WTC11 (cell line): Measurements from ENCODE around the gene CORIN. TPM values are rescaled to one million over a fixed set of nuclear protein-coding genes. Genes with fewer than 3 reads are reported as not detected.

Experiments
- ATAC-seq: fragments of 200-7000 bp; cut with Tn5 transposase; 2 replicates; pipeline ENCODE4 v1.10.0; 2021; ENCODE audit warnings: mild to moderate bottlenecking, moderate library complexity
- CTCF ChIA-PET: fragments of 300-600 bp; sonication (Branson Sonifier 250); formaldehyde crosslinking; loops from one replicate; lab custom pipeline; 2021; ENCODE audit warnings: antibody characterized with exemption; lab: Charles Lee
- POLR2A ChIA-PET: fragments of 350-600 bp; sonication (Branson Sonifier 250); formaldehyde crosslinking; loops from one replicate; lab custom pipeline; 2021; ENCODE audit warnings: antibody characterized with exemption; lab: Charles Lee
- DNase-seq: peaks from one replicate; pipeline ENCODE4 v3.0.0; 2021; ENCODE audit warnings: low spot score
- H3K27ac Mint-ChIP-seq: 2 replicates; pipeline ENCODE4 v1.8.0; 2021; ENCODE audit warnings: mixed read lengths
- H3K27me3 Mint-ChIP-seq: 2 replicates; pipeline ENCODE4 v1.8.0; 2021; ENCODE audit warnings: low read depth, mild to moderate bottlenecking, moderate library complexity, mixed read lengths
- H3K36me3 Mint-ChIP-seq: 2 replicates; pipeline ENCODE4 v1.8.0; 2021; ENCODE audit warnings: mixed read lengths
- H3K4me1 Mint-ChIP-seq: 2 replicates; pipeline ENCODE4 v1.8.0; 2022; ENCODE audit warnings: mixed read lengths
- H3K4me3 Mint-ChIP-seq: 2 replicates; pipeline ENCODE4 v1.8.0; 2021; ENCODE audit warnings: mild to moderate bottlenecking, moderate library complexity, mixed read lengths
- H3K9me3 Mint-ChIP-seq: 2 replicates; pipeline ENCODE4 v1.8.0; 2021; ENCODE audit warnings: mixed read lengths
- ATF6 ChIP-seq: sonication (generic); formaldehyde crosslinking; IDR thresholded peaks from 2 replicates; pipeline ENCODE4 v1.8.1; 2023; ENCODE audit warnings: mild to moderate bottlenecking, missing genetic modification reagents
- CBFB ChIP-seq: sonication (generic); formaldehyde crosslinking; IDR thresholded peaks from 2 replicates; pipeline ENCODE4 v1.8.1; 2022; ENCODE audit warnings: mild to moderate bottlenecking, low read depth, missing genetic modification reagents
- CREM ChIP-seq: sonication (generic); formaldehyde crosslinking; IDR thresholded peaks from 2 replicates; pipeline ENCODE4 v1.8.1; 2022; ENCODE audit warnings: mild to moderate bottlenecking, missing genetic modification reagents, moderate library complexity
- ELF4 ChIP-seq: sonication (generic); formaldehyde crosslinking; IDR thresholded peaks from 2 replicates; pipeline ENCODE4 v1.8.1; 2022; ENCODE audit warnings: low read depth, mild to moderate bottlenecking, moderate library complexity, missing genetic modification reagents
- ETV6 ChIP-seq: sonication (generic); formaldehyde crosslinking; IDR thresholded peaks from 2 replicates; pipeline ENCODE4 v1.8.1; 2022; ENCODE audit warnings: mild to moderate bottlenecking, missing genetic modification reagents
- HMGA2 ChIP-seq: fragments of 250-450 bp; sonication (Bioruptor Pico); IDR thresholded peaks from 2 replicates; pipeline ENCODE4 v1.4.0; 2021; ENCODE audit warnings: mild to moderate bottlenecking, moderate library complexity
- IRF1 ChIP-seq: sonication (generic); formaldehyde crosslinking; IDR thresholded peaks from 2 replicates; pipeline ENCODE4 v1.8.0; 2023; ENCODE audit warnings: missing genetic modification reagents
- JAZF1 ChIP-seq: fragments of 250-450 bp; sonication (Bioruptor Pico); IDR thresholded peaks from 2 replicates; pipeline ENCODE4 v1.9.0; 2021; ENCODE audit warnings: moderate library complexity, mild to moderate bottlenecking, inconsistent platforms
- JUN ChIP-seq: sonication (generic); formaldehyde crosslinking; IDR thresholded peaks from 2 replicates; pipeline ENCODE4 v1.8.0; 2023; ENCODE audit warnings: mild to moderate bottlenecking, missing genetic modification reagents
- NR2C2 ChIP-seq: sonication (generic); formaldehyde crosslinking; IDR thresholded peaks from 2 replicates; pipeline ENCODE4 v1.8.0; 2022; ENCODE audit warnings: mild to moderate bottlenecking, missing genetic modification reagents
- NR3C1 ChIP-seq: sonication (generic); formaldehyde crosslinking; conservative IDR thresholded peaks from 2 replicates; pipeline ENCODE4 v1.8.1; 2023; ENCODE audit warnings: low read depth, mild to moderate bottlenecking, missing genetic modification reagents
- OVOL2 ChIP-seq: fragments of 250-450 bp; sonication (Bioruptor Pico); IDR thresholded peaks from 2 replicates; pipeline ENCODE4 v1.9.0; 2021; ENCODE audit warnings: mild to moderate bottlenecking, borderline replicate concordance
- SOX15 ChIP-seq: fragments of 250-450 bp; sonication (Bioruptor Pico); IDR thresholded peaks from 2 replicates; pipeline ENCODE4 v1.9.0; 2021; ENCODE audit warnings: mild to moderate bottlenecking
- USF2 ChIP-seq: sonication (generic); formaldehyde crosslinking; IDR thresholded peaks from 2 replicates; pipeline ENCODE4 v1.8.1; 2023; ENCODE audit warnings: mild to moderate bottlenecking, missing genetic modification reagents, moderate library complexity
- ZNF423 ChIP-seq: fragments of 250-450 bp; sonication (Bioruptor Pico); IDR thresholded peaks from 2 replicates; pipeline ENCODE4 v2.1.2; 2022; ENCODE audit warnings: mild to moderate bottlenecking, moderate library complexity
- ZNF671 ChIP-seq: fragments of 250-450 bp; sonication (Bioruptor Pico); IDR thresholded peaks from 2 replicates; pipeline ENCODE4 v1.8.0; 2021; ENCODE audit warnings: mild to moderate bottlenecking
- total RNA-seq: library from RNA; stranded (reverse); gene quantifications from 3 replicates; pipeline ENCODE4 v1.2.3, GENCODE V29; 2021
- TF ChIP-seq, protein P1 (sequence below): sonication (generic); formaldehyde crosslinking; IDR thresholded peaks from 2 replicates; pipeline ENCODE4 v1.8.1; 2023; ENCODE audit warnings: mild to moderate bottlenecking, moderate library complexity, missing genetic modification reagents
- TF ChIP-seq, protein P2 (sequence below): sonication (generic); formaldehyde crosslinking; IDR thresholded peaks from 2 replicates; pipeline ENCODE4 v1.8.0; 2023; ENCODE audit warnings: mild to moderate bottlenecking, missing genetic modification reagents

Gene CORIN
- total RNA-seq, 1 experiment from 2014 or later = 0.33 TPM

DNA sequence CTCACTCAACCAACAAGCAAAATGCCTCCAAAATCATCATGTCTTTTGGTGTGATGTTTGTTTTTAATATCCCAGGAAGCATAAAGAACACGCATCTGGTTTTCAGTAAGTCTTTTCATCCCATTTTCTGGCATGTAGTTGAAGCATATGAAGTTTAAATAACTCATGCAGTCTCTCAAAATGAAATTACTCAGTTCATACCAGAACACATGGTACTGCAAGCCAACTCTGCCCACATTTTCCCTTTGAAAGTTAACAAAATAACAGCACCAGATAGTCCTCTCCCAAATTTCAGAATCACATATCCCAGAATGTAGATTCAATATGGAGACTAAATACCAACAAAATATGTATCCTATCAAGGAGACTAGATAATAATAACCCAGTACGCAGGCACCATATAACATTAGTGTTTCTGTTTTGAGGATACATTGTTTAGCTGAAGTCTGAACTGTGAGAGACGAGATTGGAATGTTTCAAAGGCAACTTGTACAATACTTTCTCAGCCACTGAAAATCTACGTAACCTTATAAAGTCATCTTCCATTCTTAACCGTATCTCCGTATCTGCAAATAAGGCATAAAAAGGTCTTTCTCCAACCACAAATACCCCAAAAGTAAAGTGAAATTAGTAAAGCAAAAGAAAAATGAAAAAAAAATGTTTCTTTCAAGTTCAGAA is 23.1 kb downstream of the CORIN start:
- CTCF ChIA-PET = interaction anchor here (1.5 to 2.1 kb wide), 2 partner anchors 22 to 110 kb away, joined by 4 to 9 read pairs; no protein-coding TSS in a partner anchor
- H3K4me3 Mint-ChIP-seq = no peak overlapping the region
- H3K9me3 Mint-ChIP-seq = peaks cover 6% of the 10 kb centered on the region; the same call in 1 of the 2 replicates
- POLR2A ChIA-PET = no interaction called here
- H3K27me3 Mint-ChIP-seq = no peaks in the 10 kb centered on the region
- TF ChIP-seq HMGA2 = no peak
- no peak for TF ChIP-seq CREM (CRISPR knock-in tag)
- no peak for TF ChIP-seq ZNF423 (CRISPR knock-in tag)
- no peak overlapping the region for H3K27ac Mint-ChIP-seq
- no peaks in the 10 kb centered on the region for H3K4me1 Mint-ChIP-seq
- no peaks in the 10 kb centered on the region for H3K36me3 Mint-ChIP-seq
- no peak for DNase-seq
- no peak for ATAC-seq

DNA sequence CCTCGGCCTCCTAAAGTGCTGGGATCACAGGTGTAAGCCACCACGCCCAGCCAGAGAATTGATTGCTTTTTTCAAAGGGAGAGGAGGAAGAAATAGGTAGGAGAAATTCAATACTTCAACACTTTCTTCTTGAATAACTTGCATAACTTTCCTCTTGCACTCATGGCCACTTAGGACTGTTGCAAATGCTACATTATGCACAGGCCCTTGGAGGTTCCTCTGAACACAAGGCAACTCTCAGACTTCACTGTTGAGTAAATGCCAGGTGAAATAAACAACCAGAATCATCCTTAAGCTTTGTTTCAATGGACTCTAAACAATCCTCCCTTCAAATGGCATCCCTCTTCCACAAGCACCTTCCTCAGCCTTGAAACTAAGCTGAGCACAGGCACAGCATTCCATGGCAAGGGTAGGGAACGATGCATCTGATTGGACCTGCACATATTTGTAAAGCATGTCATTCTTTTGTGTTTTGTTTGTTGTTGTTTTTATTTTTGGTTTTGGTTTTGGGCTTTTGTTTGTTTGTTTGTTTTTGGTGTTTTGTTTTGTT is 28.1 kb downstream of the CORIN start:
- no peak overlapping the region for H3K27ac Mint-ChIP-seq
- H3K4me1 Mint-ChIP-seq = no peaks in the 10 kb centered on the region
- H3K9me3 Mint-ChIP-seq = no peaks in the 10 kb centered on the region
- ChIA-PET CTCF (interaction anchor here (1.0 kb wide), 1 partner anchor 27 kb away, joined by 3 read pairs; no protein-coding TSS in a partner anchor), POLR2A (no interaction called here)
- no peak for TF ChIP-seq SOX15
- TF ChIP-seq, protein P1, sequence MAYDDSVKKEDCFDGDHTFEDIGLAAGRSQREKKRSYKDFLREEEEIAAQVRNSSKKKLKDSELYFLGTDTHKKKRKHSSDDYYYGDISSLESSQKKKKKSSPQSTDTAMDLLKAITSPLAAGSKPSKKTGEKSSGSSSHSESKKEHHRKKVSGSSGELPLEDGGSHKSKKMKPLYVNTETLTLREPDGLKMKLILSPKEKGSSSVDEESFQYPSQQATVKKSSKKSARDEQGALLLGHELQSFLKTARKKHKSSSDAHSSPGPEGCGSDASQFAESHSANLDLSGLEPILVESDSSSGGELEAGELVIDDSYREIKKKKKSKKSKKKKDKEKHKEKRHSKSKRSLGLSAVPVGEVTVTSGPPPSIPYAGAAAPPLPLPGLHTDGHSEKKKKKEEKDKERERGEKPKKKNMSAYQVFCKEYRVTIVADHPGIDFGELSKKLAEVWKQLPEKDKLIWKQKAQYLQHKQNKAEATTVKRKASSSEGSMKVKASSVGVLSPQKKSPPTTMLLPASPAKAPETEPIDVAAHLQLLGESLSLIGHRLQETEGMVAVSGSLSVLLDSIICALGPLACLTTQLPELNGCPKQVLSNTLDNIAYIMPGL = no peak
- TF ChIP-seq ETV6 (CRISPR knock-in tag) = no peak
- no peak for TF ChIP-seq ATF6
- no peak for TF ChIP-seq CBFB (CRISPR knock-in tag)
- no peak for TF ChIP-seq IRF1
- TF ChIP-seq, protein P2, sequence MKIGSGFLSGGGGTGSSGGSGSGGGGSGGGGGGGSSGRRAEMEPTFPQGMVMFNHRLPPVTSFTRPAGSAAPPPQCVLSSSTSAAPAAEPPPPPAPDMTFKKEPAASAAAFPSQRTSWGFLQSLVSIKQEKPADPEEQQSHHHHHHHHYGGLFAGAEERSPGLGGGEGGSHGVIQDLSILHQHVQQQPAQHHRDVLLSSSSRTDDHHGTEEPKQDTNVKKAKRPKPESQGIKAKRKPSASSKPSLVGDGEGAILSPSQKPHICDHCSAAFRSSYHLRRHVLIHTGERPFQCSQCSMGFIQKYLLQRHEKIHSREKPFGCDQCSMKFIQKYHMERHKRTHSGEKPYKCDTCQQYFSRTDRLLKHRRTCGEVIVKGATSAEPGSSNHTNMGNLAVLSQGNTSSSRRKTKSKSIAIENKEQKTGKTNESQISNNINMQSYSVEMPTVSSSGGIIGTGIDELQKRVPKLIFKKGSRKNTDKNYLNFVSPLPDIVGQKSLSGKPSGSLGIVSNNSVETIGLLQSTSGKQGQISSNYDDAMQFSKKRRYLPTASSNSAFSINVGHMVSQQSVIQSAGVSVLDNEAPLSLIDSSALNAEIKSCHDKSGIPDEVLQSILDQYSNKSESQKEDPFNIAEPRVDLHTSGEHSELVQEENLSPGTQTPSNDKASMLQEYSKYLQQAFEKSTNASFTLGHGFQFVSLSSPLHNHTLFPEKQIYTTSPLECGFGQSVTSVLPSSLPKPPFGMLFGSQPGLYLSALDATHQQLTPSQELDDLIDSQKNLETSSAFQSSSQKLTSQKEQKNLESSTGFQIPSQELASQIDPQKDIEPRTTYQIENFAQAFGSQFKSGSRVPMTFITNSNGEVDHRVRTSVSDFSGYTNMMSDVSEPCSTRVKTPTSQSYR = no peak
- no peak for TF ChIP-seq CREM (CRISPR knock-in tag)
- TF ChIP-seq JUN (CRISPR knock-in tag) = no peak
- no peak for TF ChIP-seq JAZF1 (CRISPR knock-in tag)
- TF ChIP-seq NR3C1 (CRISPR knock-in tag) = no peak
- no peak for TF ChIP-seq NR2C2
- TF ChIP-seq USF2 = no peak
- TF ChIP-seq ELF4 = no peak
- no peak for TF ChIP-seq OVOL2 (CRISPR knock-in tag)
- no peak for TF ChIP-seq ZNF671 (CRISPR knock-in tag)
- no peak overlapping the region for H3K4me3 Mint-ChIP-seq
- no peaks in the 10 kb centered on the region for H3K27me3 Mint-ChIP-seq
- H3K36me3 Mint-ChIP-seq = no peaks in the 10 kb centered on the region
- DNase-seq = no peak
- ATAC-seq = no peak
